Endothelial cell of umbilical vein (primary cell): ENCODE results near the gene DTL. TPM values are rescaled to one million over a fixed set of nuclear protein-coding genes. Genes with fewer than 3 reads are reported as not detected.

ENCODE experiments used
- BruUV-seq: library from RNA; stranded (reverse); fragments of 400-500 nt; replicated peaks from 2 replicates; lab custom pipeline; 2021; lab: Mats Ljungman, UMichigan
- CTCF ChIA-PET: fragments of 300-600, 350-600 bp; sonication (Branson Sonifier 250); formaldehyde crosslinking; loops from one replicate; lab custom pipeline; 2021; ENCODE audit warnings: antibody characterized with exemption, inconsistent platforms; lab: Charles Lee
- POLR2A ChIA-PET: fragments of 300-600, 350-600 bp; sonication (Branson Sonifier 250); formaldehyde crosslinking; loops from one replicate; lab custom pipeline; 2021; ENCODE audit warnings: antibody characterized with exemption, inconsistent platforms; lab: Charles Lee
- DNase-seq: peaks from one replicate; pipeline ENCODE4 v3.0.0-alpha.2; 2011; ENCODE audit warnings: low read depth, low spot score
- FAIRE-seq: peaks from 2 replicates; lab custom pipeline; 2011; peaks lifted over from hg19 to GRCh38; lab: Jason Lieb, UNC
- H2AFZ ChIP-seq: 2 replicates; pipeline ENCODE4 v1.6.0; 2012; ENCODE audit warnings: low read depth, low read length, control low read depth, inconsistent platforms
- H3K27ac ChIP-seq: 2 replicates; pipeline ENCODE4 v1.5.1; 2011; ENCODE audit warnings: low read depth, mild to moderate bottlenecking, control low read depth, low read length, moderate library complexity; ENCODE audit not compliant: insufficient read depth
- H3K27me3 ChIP-seq, 2 experiments: 2 replicates each; pipeline versions ENCODE4 v1.6.0 to v1.6.1; 2011; ENCODE audit warnings: low read length in 2 of 2, mixed read lengths in 1 of 2; ENCODE audit not compliant: control insufficient read depth in 2 of 2, insufficient read depth in 2 of 2
- H3K36me3 ChIP-seq, 2 experiments: 2 replicates in 1 of 2; 3 replicates in 1 of 2; pipeline ENCODE4 v1.5.1; 2011; ENCODE audit warnings: low read length in 2 of 2, mild to moderate bottlenecking in 1 of 2, moderate library complexity in 1 of 2; ENCODE audit not compliant: control insufficient read depth in 2 of 2, insufficient read depth in 2 of 2; ENCODE audit errors: extremely low read depth in 1 of 2
- H3K4me1 ChIP-seq: 3 replicates; pipeline ENCODE4 v1.5.1; 2011; ENCODE audit warnings: mild to moderate bottlenecking, low read length; ENCODE audit not compliant: control insufficient read depth, insufficient read depth; ENCODE audit errors: extremely low read depth
- H3K4me2 ChIP-seq: 2 replicates; pipeline ENCODE4 v1.6.1; 2011; ENCODE audit warnings: low read length, control low read depth, mixed read lengths; ENCODE audit not compliant: insufficient read depth
- H3K4me3 ChIP-seq, 3 experiments: fragments of 200-600 bp in 1 of 3; sonication (generic), shearing (Covaris generic) in 1 of 3; replicated peaks in 1 of 3; 2 replicates each; pipeline ENCODE4 v1.5.1; 2011 to 2016; ENCODE audit warnings: control low read depth in 3 of 3, low read length in 3 of 3, mild to moderate bottlenecking in 2 of 3, inconsistent platforms in 1 of 3, low read depth in 1 of 3, moderate library complexity in 1 of 3; ENCODE audit not compliant: insufficient read depth in 1 of 3
- H3K79me2 ChIP-seq: 2 replicates; pipeline ENCODE4 v1.6.0; 2012; ENCODE audit warnings: low read length, inconsistent platforms; ENCODE audit not compliant: control insufficient read depth, insufficient read depth
- H3K9ac ChIP-seq: replicated peaks from 2 replicates; pipeline ENCODE3; 2011; ENCODE audit warnings: low read length, control low read depth; ENCODE audit not compliant: insufficient read depth; ENCODE audit errors: extremely low read depth
- H3K9me1 ChIP-seq: replicated peaks from 3 replicates; pipeline ENCODE4 v1.6.0; 2011; ENCODE audit warnings: mild to moderate bottlenecking, low read length; ENCODE audit not compliant: control insufficient read depth, insufficient read depth; ENCODE audit errors: extremely low read depth
- H3K9me3 ChIP-seq: replicated peaks from 2 replicates; pipeline ENCODE4 v1.5.1; 2012; ENCODE audit warnings: low read length, inconsistent platforms; ENCODE audit not compliant: control insufficient read depth, insufficient read depth
- H4K20me1 ChIP-seq: replicated peaks from 2 replicates; pipeline ENCODE3; 2011; ENCODE audit warnings: mild to moderate bottlenecking, low read length; ENCODE audit not compliant: control insufficient read depth, insufficient read depth; ENCODE audit errors: extremely low read depth
- EZH2 ChIP-seq: IDR thresholded peaks from 2 replicates; pipeline ENCODE4 v1.6.1; 2012; ENCODE audit warnings: borderline replicate concordance, low read depth, mild to moderate bottlenecking, moderate library complexity, low read length, inconsistent platforms; ENCODE audit not compliant: severe bottlenecking
- FOS ChIP-seq: IDR thresholded peaks from 2 replicates; pipeline ENCODE4 v1.6.1; 2011; ENCODE audit warnings: mild to moderate bottlenecking, low read length, moderate library complexity, borderline replicate concordance; ENCODE audit not compliant: insufficient read depth
- GATA2 ChIP-seq: IDR thresholded peaks from 2 replicates; pipeline ENCODE4 v1.7.0; 2011; ENCODE audit warnings: low read depth, mild to moderate bottlenecking, moderate library complexity, mixed read lengths, low read length; ENCODE audit not compliant: insufficient read length, insufficient read depth
- JUN ChIP-seq: IDR thresholded peaks from 2 replicates; pipeline ENCODE4 v1.6.1; 2011; ENCODE audit warnings: borderline replicate concordance, low read depth; ENCODE audit not compliant: insufficient read length, insufficient read depth
- MYC ChIP-seq: IDR thresholded peaks from one replicate; pipeline ENCODE4 v1.6.1; 2011; ENCODE audit warnings: mild to moderate bottlenecking, low read depth, low read length
- POLR2A ChIP-seq: IDR thresholded peaks from 2 replicates; pipeline ENCODE4 v1.6.1; 2012; ENCODE audit warnings: low read depth, mild to moderate bottlenecking, control low read depth, low read length
- POLR2AphosphoS5 ChIP-seq: IDR thresholded peaks from 2 replicates; pipeline ENCODE4 v1.6.1; 2012; ENCODE audit warnings: low read depth, mild to moderate bottlenecking, control low read depth, low read length, moderate library complexity; ENCODE audit not compliant: insufficient read depth
- dilution Hi-C: fragments of 300-500 bp; cut with MboI; formaldehyde crosslinking; loops from one replicate; pipeline ENCODE4 v1.15.0; 2019; ENCODE audit warnings: low sequenced_read_pairs; ENCODE audit not compliant: extremely low pct_ligation_motif_present
- intact Hi-C: fragments of 100-400 bp; cut with micrococcal nuclease; formaldehyde crosslinking; loops from one replicate; pipeline ENCODE4 v1.10.0; 2022
- polyA plus RNA-seq, 4 experiments: library from polyadenylated mRNA; depleted of rRNA in 3 of 4; stranded (reverse) in 3 of 4; unstranded in 1 of 4; fragments of >200 nt; gene quantifications; 2 replicates each; pipeline versions ENCODE4 v1.2.1 to v1.2.3, GENCODE V29; 2011 to 2012; ENCODE audit warnings: missing spikeins in 1 of 4
- total RNA-seq: library from RNA; stranded (reverse); gene quantifications from 2 replicates; pipeline ENCODE4 v1.2.3, GENCODE V29; 2021
- TF ChIP-seq, protein P1 (sequence below), 2 donors: IDR thresholded peaks; 1 replicate in 1 of 2; 2 replicates in 1 of 2; pipeline ENCODE4 v1.5.1; 2011; ENCODE audit warnings: low read length in 2 of 2, mild to moderate bottlenecking in 2 of 2, moderate library complexity in 2 of 2, control low read depth in 1 of 2, inconsistent platforms in 1 of 2, low read depth in 1 of 2; ENCODE audit not compliant: insufficient read depth in 1 of 2; ENCODE audit errors: extremely low read depth in 1 of 2
- TF ChIP-seq, protein P2 (sequence below): IDR thresholded peaks from 2 replicates; pipeline ENCODE4 v1.6.1; 2011; ENCODE audit not compliant: insufficient read depth, insufficient read length

The DTL gene
- total and polyA plus RNA-seq, 2 donors (not counting 3 experiments of a cell fraction or from before 2014, with no cell fraction given), result 11.2 to 26.5 TPM

DNA sequence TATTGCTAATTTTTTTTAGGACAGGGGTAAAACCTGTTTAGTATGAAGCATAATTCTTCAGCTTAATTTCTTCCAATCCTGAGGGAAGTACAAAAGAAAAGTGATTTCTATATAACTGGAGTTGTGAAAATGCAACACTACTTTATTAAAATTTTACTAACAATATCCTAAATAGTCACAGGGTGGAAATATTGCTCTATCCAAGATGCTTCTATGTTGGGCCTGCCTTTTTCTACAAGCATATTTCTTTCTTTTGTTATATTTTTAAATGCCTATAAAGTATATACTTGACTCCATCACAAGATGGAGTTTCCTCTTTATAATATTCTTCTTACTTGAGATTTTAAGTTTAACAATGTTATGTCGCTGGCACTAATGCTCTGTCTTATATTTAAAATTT, 37.9 kb downstream of the DTL start:
- Histone ChIP-seq H3K4me3 (no peak overlapping the region), H3K79me2 (no peaks in the 10 kb centered on the region), H3K4me2 (no peak overlapping the region), H3K27me3 (no peaks in the 10 kb centered on the region), H3K9me1 (no peaks in the 10 kb centered on the region), H3K9ac (no peak overlapping the region), H3K9me3 (no peaks in the 10 kb centered on the region), H2AFZ (no peak overlapping the region), H4K20me1 (no peaks in the 10 kb centered on the region), H3K36me3 (peaks cover 0 to 7% of the 10 kb centered on the region in 2 experiments), H3K27ac (no peak overlapping the region), H3K4me1 (peaks cover 5% of the 10 kb centered on the region)
- dilution Hi-C loops (no loop called here), intact Hi-C loops (no loop called here)
- ChIA-PET POLR2A (no interaction called here), CTCF (interaction anchor here (3.9 to 5.5 kb wide), 5 partner anchors 14 to 382 kb away, joined by 30 to 190 read pairs (median 113); no protein-coding TSS in a partner anchor)
- BruUV-seq, result no TSS peak
- no peak for DNase-seq
- no peak for FAIRE-seq
- TF ChIP-seq FOS, result no peak
- no peak for TF ChIP-seq GATA2
- TF ChIP-seq, protein P1, sequence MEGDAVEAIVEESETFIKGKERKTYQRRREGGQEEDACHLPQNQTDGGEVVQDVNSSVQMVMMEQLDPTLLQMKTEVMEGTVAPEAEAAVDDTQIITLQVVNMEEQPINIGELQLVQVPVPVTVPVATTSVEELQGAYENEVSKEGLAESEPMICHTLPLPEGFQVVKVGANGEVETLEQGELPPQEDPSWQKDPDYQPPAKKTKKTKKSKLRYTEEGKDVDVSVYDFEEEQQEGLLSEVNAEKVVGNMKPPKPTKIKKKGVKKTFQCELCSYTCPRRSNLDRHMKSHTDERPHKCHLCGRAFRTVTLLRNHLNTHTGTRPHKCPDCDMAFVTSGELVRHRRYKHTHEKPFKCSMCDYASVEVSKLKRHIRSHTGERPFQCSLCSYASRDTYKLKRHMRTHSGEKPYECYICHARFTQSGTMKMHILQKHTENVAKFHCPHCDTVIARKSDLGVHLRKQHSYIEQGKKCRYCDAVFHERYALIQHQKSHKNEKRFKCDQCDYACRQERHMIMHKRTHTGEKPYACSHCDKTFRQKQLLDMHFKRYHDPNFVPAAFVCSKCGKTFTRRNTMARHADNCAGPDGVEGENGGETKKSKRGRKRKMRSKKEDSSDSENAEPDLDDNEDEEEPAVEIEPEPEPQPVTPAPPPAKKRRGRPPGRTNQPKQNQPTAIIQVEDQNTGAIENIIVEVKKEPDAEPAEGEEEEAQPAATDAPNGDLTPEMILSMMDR (IDR thresholded peaks at IDR 0.05; ENCODE audit: extremely low read depth in 1 of 2, insufficient read depth in 1 of 2, low read depth in 1 of 2, low read length in 2 of 2), result no peak
- TF ChIP-seq JUN, result no peak
- TF ChIP-seq EZH2, result no peak
- TF ChIP-seq, protein P2, sequence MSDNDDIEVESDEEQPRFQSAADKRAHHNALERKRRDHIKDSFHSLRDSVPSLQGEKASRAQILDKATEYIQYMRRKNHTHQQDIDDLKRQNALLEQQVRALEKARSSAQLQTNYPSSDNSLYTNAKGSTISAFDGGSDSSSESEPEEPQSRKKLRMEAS, result no peak
- TF ChIP-seq POLR2AphosphoS5, result no peak
- no peak for TF ChIP-seq MYC
- TF ChIP-seq POLR2A, result no peak
